B cell (primary cell): Measurements from ENCODE around the gene RAC3. TPM values are rescaled to one million over a fixed set of nuclear protein-coding genes. Genes with fewer than 3 reads are reported as not detected.

Source experiments
- ATAC-seq: fragments of 200-7000 bp; cut with Tn5 transposase; one replicate; pipeline ENCODE4 v1.10.0; 2021; ENCODE audit warnings: low read depth, mild to moderate bottlenecking, moderate number of reproducible peaks, moderate library complexity
- CTCF ChIA-PET: fragments of 350-600 bp; sonication (Branson Sonifier 250); formaldehyde crosslinking; loops from one replicate; lab custom pipeline; 2021; ENCODE audit warnings: antibody characterized with exemption, inconsistent platforms; lab: Charles Lee
- POLR2A ChIA-PET: fragments of 350-600 bp; sonication (Branson Sonifier 250); formaldehyde crosslinking; loops from one replicate; lab custom pipeline; 2021; ENCODE audit warnings: antibody characterized with exemption; lab: Charles Lee
- DNase-seq: peaks from one replicate; pipeline ENCODE4 v3.0.0; 2013
- H2AFZ ChIP-seq: 2 replicates; pipeline ENCODE4 v1.6.1; 2012; ENCODE audit warnings: mild to moderate bottlenecking, low read depth, low read length; ENCODE audit not compliant: insufficient read depth, poor library complexity, severe bottlenecking
- H3K27ac ChIP-seq, 2 donors: 1 replicate in 1 of 2; 2 replicates in 1 of 2; pipeline ENCODE4 v1.5.1; 2012 to 2013; ENCODE audit warnings: low read length in 2 of 2, mild to moderate bottlenecking in 2 of 2, moderate library complexity in 1 of 2
- H3K27me3 ChIP-seq, 4 experiments: fragments of 200-600 bp in 1 of 4; sonication (generic) in 1 of 4; replicated peaks in 1 of 4; 1 replicate in 2 of 4; 2 replicates in 2 of 4; pipeline versions ENCODE4 v1.6.1 to v1.7.0; 2013 to 2016; ENCODE audit warnings: low read length in 3 of 4, mild to moderate bottlenecking in 2 of 4, mixed read lengths in 1 of 4, moderate library complexity in 1 of 4; ENCODE audit not compliant: insufficient read depth in 4 of 4, control insufficient read depth in 3 of 4; ENCODE audit errors: control extremely low read depth in 1 of 4
- H3K36me3 ChIP-seq, 2 experiments: replicated peaks in 1 of 2; 1 replicate in 1 of 2; 2 replicates in 1 of 2; pipeline versions ENCODE4 v1.6.1 to v1.7.1; 2013; ENCODE audit warnings: low read length in 1 of 2; ENCODE audit not compliant: insufficient read depth in 2 of 2, control insufficient read depth in 1 of 2; ENCODE audit errors: control extremely low read depth in 1 of 2, extremely low read depth in 1 of 2
- H3K4me1 ChIP-seq, 2 donors: fragments of 200-600 bp in 1 of 2; sonication (generic) in 1 of 2; 1 replicate in 1 of 2; 2 replicates in 1 of 2; pipeline versions ENCODE4 v1.5.1 to v1.6.1; 2013 to 2017; ENCODE audit warnings: low read length in 2 of 2; ENCODE audit not compliant: control insufficient read depth in 2 of 2, insufficient read depth in 2 of 2
- H3K4me2 ChIP-seq: replicated peaks from 2 replicates; pipeline ENCODE3; 2012; ENCODE audit warnings: mild to moderate bottlenecking, low read depth, low read length; ENCODE audit not compliant: poor library complexity, severe bottlenecking
- H3K4me3 ChIP-seq, 5 experiments: fragments of 200-600 bp in 1 of 5; sonication (generic) in 1 of 5; 1 replicate in 3 of 5; 2 replicates in 2 of 5; pipeline versions ENCODE4 v1.5.1 to v1.7.0; 2011 to 2016; ENCODE audit warnings: low read length in 4 of 5, mild to moderate bottlenecking in 4 of 5, low read depth in 2 of 5, control low read depth in 1 of 5, moderate library complexity in 1 of 5; ENCODE audit not compliant: insufficient read depth in 1 of 5; ENCODE audit errors: control extremely low read depth in 1 of 5, extremely low read depth in 1 of 5
- H3K79me2 ChIP-seq: fragments of 200-600 bp; sonication (generic); one replicate; pipeline ENCODE4 v1.6.0; 2016; ENCODE audit warnings: low read length; ENCODE audit not compliant: control insufficient read depth, insufficient read depth
- H3K9ac ChIP-seq: fragments of 200-600 bp; sonication (generic); 2 replicates; pipeline ENCODE4 v1.6.1; 2017; ENCODE audit warnings: mild to moderate bottlenecking, low read length, moderate library complexity
- H3K9me3 ChIP-seq, 3 donors: one replicate each; pipeline versions ENCODE4 v1.6.1 to v1.7.1; 2013; ENCODE audit warnings: low read length in 2 of 3; ENCODE audit not compliant: control insufficient read depth in 2 of 3, insufficient read depth in 1 of 3; ENCODE audit errors: control extremely low read depth in 1 of 3
- H4K20me1 ChIP-seq: 2 replicates; pipeline ENCODE4 v1.6.0; 2012; ENCODE audit warnings: mild to moderate bottlenecking, low read length; ENCODE audit not compliant: insufficient read depth, control insufficient read depth, poor library complexity, severe bottlenecking
- H3K27ac Mint-ChIP-seq: one replicate; pipeline ENCODE4 v1.8.0; 2021; ENCODE audit warnings: mixed read lengths
- H3K27me3 Mint-ChIP-seq: one replicate; pipeline ENCODE4 v1.8.0; 2021; ENCODE audit warnings: mixed read lengths
- H3K4me1 Mint-ChIP-seq: one replicate; pipeline ENCODE4 v1.8.0; 2021; ENCODE audit warnings: mixed read lengths
- H3K4me3 Mint-ChIP-seq: one replicate; pipeline ENCODE4 v1.8.0; 2021; ENCODE audit warnings: mixed read lengths
- H3K9me3 Mint-ChIP-seq: one replicate; pipeline ENCODE4 v1.8.0; 2022; ENCODE audit warnings: mixed read lengths; ENCODE audit not compliant: insufficient read depth
- EZH2 ChIP-seq: IDR thresholded peaks from 2 replicates; pipeline ENCODE4 v1.6.1; 2012; ENCODE audit warnings: borderline replicate concordance, low read depth, mild to moderate bottlenecking, moderate library complexity, low read length; ENCODE audit not compliant: insufficient read depth, poor library complexity, severe bottlenecking
- WGBS: methylation state at CpG from one replicate; pipeline ENCODE4 v1.1.5; 2013; ENCODE audit warnings: missing lambda C conversion rate; ENCODE audit not compliant: insufficient coverage; 5-methylcytosine and 5-hydroxymethylcytosine counted together
- intact Hi-C: fragments of 100-400 bp; cut with micrococcal nuclease; formaldehyde crosslinking; loops from one replicate; pipeline ENCODE4 v1.10.0; 2022
- polyA plus RNA-seq: library from polyadenylated mRNA; depleted of rRNA; stranded (reverse); fragments of >200 nt; gene quantifications from 2 replicates; pipeline ENCODE4 v1.2.3, GENCODE V29; 2012
- total RNA-seq, 2 donors: library from RNA; stranded (reverse); fragments of 120-200 nt in 1 of 2; gene quantifications; 1 replicate in 1 of 2; 2 replicates in 1 of 2; pipeline versions ENCODE4 v1.2.3 to v1.2.4, GENCODE V29; 2013 to 2022
- TF ChIP-seq, protein P1 (sequence below): fragments of 200-600 bp; IDR thresholded peaks from one replicate; pipeline ENCODE4 v1.8.0; 2022; ENCODE audit warnings: antibody characterized with exemption, mild to moderate bottlenecking

The RAC3 gene
- total and polyA plus RNA-seq, 2 donors (not counting 1 experiment from before 2014, with no cell fraction given): 0.62 to 2.0 TPM

GRCh38 chr17:82023447-82024241 lies 7.8 kb upstream of the RAC3 start:
- Mint-ChIP-seq H3K27ac (no peak overlapping the region), H3K9me3 (no peaks in the 10 kb centered on the region), H3K4me3 (peak overlapping the region; percentile 83), H3K27me3 (no peaks in the 10 kb centered on the region), H3K4me1 (peaks cover 15% of the 10 kb centered on the region)
- Histone ChIP-seq H3K36me3 (no peaks in the 10 kb centered on the region), H3K27me3 (peaks cover 0 to 15% (median 0%) of the 10 kb centered on the region in 4 experiments), H3K9me3 (no peaks in the 10 kb centered on the region), H3K27ac (no peak overlapping the region), H3K4me3 (peak overlapping the region; percentile 21 to 85 (median 73)), H3K4me1 (peaks cover 14 to 33% of the 10 kb centered on the region in 2 donors), H3K9ac (peak overlapping the region; percentile 80), H3K4me2 (peak overlapping the region; percentile 95), H2AFZ (peak overlapping the region; percentile 88), H4K20me1 (peaks cover 38% of the 10 kb centered on the region), H3K79me2 (peaks cover 23% of the 10 kb centered on the region)
- ChIA-PET CTCF (interaction anchor here (0.6 to 7.2 kb wide), 3 partner anchors 14 to 438 kb away, joined by 3 to 91 read pairs (median 10); partner anchors contain the start of gene DCXR), POLR2A (interaction anchor here (0.7 to 1.5 kb wide), 3 partner anchors 14 to 169 kb away, joined by 4 to 13 read pairs (median 5); partner anchors contain the start of genes ASPSCR1 and DCXR)
- 5% methylated on average over 55 of the region's 55 CpGs for WGBS
- ATAC-seq (no peak), DNase-seq (no peak)
- TF ChIP-seq, protein P1, sequence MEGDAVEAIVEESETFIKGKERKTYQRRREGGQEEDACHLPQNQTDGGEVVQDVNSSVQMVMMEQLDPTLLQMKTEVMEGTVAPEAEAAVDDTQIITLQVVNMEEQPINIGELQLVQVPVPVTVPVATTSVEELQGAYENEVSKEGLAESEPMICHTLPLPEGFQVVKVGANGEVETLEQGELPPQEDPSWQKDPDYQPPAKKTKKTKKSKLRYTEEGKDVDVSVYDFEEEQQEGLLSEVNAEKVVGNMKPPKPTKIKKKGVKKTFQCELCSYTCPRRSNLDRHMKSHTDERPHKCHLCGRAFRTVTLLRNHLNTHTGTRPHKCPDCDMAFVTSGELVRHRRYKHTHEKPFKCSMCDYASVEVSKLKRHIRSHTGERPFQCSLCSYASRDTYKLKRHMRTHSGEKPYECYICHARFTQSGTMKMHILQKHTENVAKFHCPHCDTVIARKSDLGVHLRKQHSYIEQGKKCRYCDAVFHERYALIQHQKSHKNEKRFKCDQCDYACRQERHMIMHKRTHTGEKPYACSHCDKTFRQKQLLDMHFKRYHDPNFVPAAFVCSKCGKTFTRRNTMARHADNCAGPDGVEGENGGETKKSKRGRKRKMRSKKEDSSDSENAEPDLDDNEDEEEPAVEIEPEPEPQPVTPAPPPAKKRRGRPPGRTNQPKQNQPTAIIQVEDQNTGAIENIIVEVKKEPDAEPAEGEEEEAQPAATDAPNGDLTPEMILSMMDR: no peak
- TF ChIP-seq EZH2: no peak
- intact Hi-C loops: loop anchor here (1.0 to 2.0 kb wide), 8 partner anchors 14 to 163 kb away; partner anchors contain the start of genes ARHGDIA, ASPSCR1, DCXR and FASN

DNA sequence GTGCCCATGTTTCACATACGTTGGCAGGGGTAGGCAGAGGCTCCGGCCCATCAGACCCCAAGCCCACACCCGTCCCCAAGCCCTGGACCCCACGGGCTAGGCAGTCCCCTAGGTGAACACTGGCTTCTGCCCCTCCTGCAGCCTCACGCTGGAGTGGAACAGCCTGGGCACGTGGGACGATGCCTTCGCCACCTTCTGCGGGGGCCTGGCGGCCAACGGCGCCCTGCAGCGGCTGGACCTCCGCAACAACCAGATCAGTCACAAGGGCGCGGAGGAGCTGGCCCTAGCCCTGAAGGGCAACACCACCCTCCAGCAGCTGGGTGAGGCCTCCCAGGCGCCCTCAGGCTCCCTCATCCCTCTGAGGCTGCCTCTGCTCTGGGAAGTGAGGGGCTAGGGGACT lies 6.6 kb upstream of the RAC3 start:
- Histone ChIP-seq H4K20me1 (peaks cover 43% of the 10 kb centered on the region), H3K79me2 (peaks cover 23% of the 10 kb centered on the region), H3K4me1 (peaks cover 20 to 35% of the 10 kb centered on the region in 2 donors), H3K36me3 (no peaks in the 10 kb centered on the region), H3K4me2 (no peak overlapping the region), H3K4me3 (no peak overlapping the region), H3K27ac (no peak overlapping the region), H3K27me3 (peaks cover 0 to 27% (median 0%) of the 10 kb centered on the region in 4 experiments), H3K9me3 (peaks cover 0 to under 1% (median 0%) of the 10 kb centered on the region in 3 donors), H2AFZ (no peak overlapping the region), H3K9ac (no peak overlapping the region)
- Mint-ChIP-seq H3K9me3 (no peaks in the 10 kb centered on the region), H3K4me3 (no peak overlapping the region), H3K4me1 (peaks cover 20% of the 10 kb centered on the region), H3K27me3 (no peaks in the 10 kb centered on the region), H3K27ac (no peak overlapping the region)
- intact Hi-C loops: no loop called here
- TF ChIP-seq EZH2: no peak
- TF ChIP-seq, protein P1: no peak
- ChIA-PET POLR2A (no interaction called here), CTCF (interaction anchor here (2.1 kb wide), 1 partner anchor 65 kb away, joined by 7 read pairs; no protein-coding TSS in a partner anchor)
- 98% methylated on average over 17 of the region's 17 CpGs for WGBS
- DNase-seq (no peak), ATAC-seq (no peak)
